Suprapubic skin (tissue), 4 donors: ENCODE measurements around the gene DDX56. TPM values are rescaled to one million over a fixed set of nuclear protein-coding genes. Genes with fewer than 3 reads are reported as not detected.

Experiments used
- DNase-seq, 2 donors: peaks; one replicate each; pipeline ENCODE4 v3.0.0-alpha.2; 2019; ENCODE audit warnings: low spot score in 2 of 2
- H3K27ac ChIP-seq: fragments of 200-600 bp; sonication (generic); one replicate; pipeline ENCODE4 v1.5.1; 2019
- H3K27me3 ChIP-seq: fragments of 200-600 bp; sonication (generic); one replicate; pipeline ENCODE4 v1.5.1; 2019
- H3K36me3 ChIP-seq: fragments of 200-600 bp; sonication (generic); one replicate; pipeline ENCODE4 v1.5.1; 2019
- H3K4me1 ChIP-seq: fragments of 200-600 bp; sonication (generic); one replicate; pipeline ENCODE4 v1.5.1; 2019
- H3K4me3 ChIP-seq: fragments of 200-600 bp; sonication (generic); one replicate; pipeline ENCODE4 v1.5.1; 2019; ENCODE audit warnings: mild to moderate bottlenecking
- H3K9me3 ChIP-seq: fragments of 200-600 bp; sonication (generic); one replicate; pipeline ENCODE4 v1.5.1; 2019
- CTCF ChIP-seq, 2 donors: fragments of 200-600 bp in 1 of 2; fragments of 450-650 bp in 1 of 2; sonication (generic) in 1 of 2; IDR thresholded peaks; one replicate each; pipeline ENCODE4 v1.5.1; 2016 to 2019; ENCODE audit warnings: antibody characterized with exemption in 2 of 2, mild to moderate bottlenecking in 1 of 2, moderate library complexity in 1 of 2
- EP300 ChIP-seq: sonication (generic); formaldehyde crosslinking; IDR thresholded peaks from one replicate; pipeline ENCODE4 v1.6.1; 2017; ENCODE audit warnings: antibody characterized with exemption
- POLR2A ChIP-seq, 2 donors: fragments of 450-650 bp; IDR thresholded peaks; one replicate each; pipeline ENCODE4 v1.6.1; 2017; ENCODE audit warnings: antibody characterized with exemption in 2 of 2, mild to moderate bottlenecking in 2 of 2, moderate library complexity in 2 of 2
- POLR2AphosphoS5 ChIP-seq, 3 donors: sonication (generic); formaldehyde crosslinking; IDR thresholded peaks; one replicate each; pipeline ENCODE4 v1.6.1; 2017; ENCODE audit warnings: antibody characterized with exemption in 3 of 3
- WGBS: methylation state at CpG from one replicate; pipeline ENCODE4 v1.1.5; 2018; 5-methylcytosine and 5-hydroxymethylcytosine counted together
- total RNA-seq, 4 donors: library from RNA; depleted of rRNA; stranded (reverse); fragments of >200 nt; gene quantifications; one replicate each; pipeline ENCODE4 v1.1.0, GENCODE V29; 2016

The DDX56 gene
- total RNA-seq, 4 donors from 2014 or later, result 58.3 to 109 (median 69.5) TPM

GRCh38 chr7:44581879-44582603, 8.3 kb upstream of the DDX56 start, which contains the start of gene TMED4:
TSS of gene TMED4 (minus strand) at chr7:44582231. CDS start at chr7:44582206, 25 bp downstream.
- WGBS, result 0% methylated on average over 22 of the region's 71 CpGs
- H3K27ac ChIP-seq, result peak within 1 kb of the TSS; percentile 94
- peaks cover 15% of the 10 kb centered on the region for H3K4me1 ChIP-seq
- TF ChIP-seq EP300 (no peak), CTCF (IDR thresholded peaks at IDR 0.05) (no peak), POLR2A (IDR thresholded peaks at IDR 0.05) (peak; percentile 30 to 62), POLR2AphosphoS5 (IDR thresholded peaks at IDR 0.05) (peak; percentile 12 to 65 (median 42))
- no peaks in the 10 kb centered on the region for H3K27me3 ChIP-seq
- H3K4me3 ChIP-seq, result peak within 1 kb of the TSS; percentile 77
- H3K36me3 ChIP-seq, result peaks cover 23% of the 10 kb centered on the region
- no peaks in the 10 kb centered on the region for H3K9me3 ChIP-seq
- peak; percentile 99 to 100 for DNase-seq

- peaks cover 23% of the 10 kb centered on the region for H3K36me3 ChIP-seq
- 17% methylated on average over 18 of the region's 30 CpGs for WGBS
- no peaks in the 10 kb centered on the region for H3K9me3 ChIP-seq
- peak overlapping the region; percentile 94 for H3K27ac ChIP-seq
- TF ChIP-seq EP300 (no peak), CTCF (IDR thresholded peaks at IDR 0.05) (no peak), POLR2A (IDR thresholded peaks at IDR 0.05) (no peak), POLR2AphosphoS5 (IDR thresholded peaks at IDR 0.05) (no peak)
- no peaks in the 10 kb centered on the region for H3K27me3 ChIP-seq
- H3K4me1 ChIP-seq, result peaks cover 15% of the 10 kb centered on the region
- DNase-seq, result peak in 1 of 2 donors; percentile 78
- peak overlapping the region; percentile 77 for H3K4me3 ChIP-seq
Measured at GRCh38 chr7:44580945-44581878, 7.5 kb upstream of the DDX56 start.

GRCh38 chr7:44576228-44576627, 2.5 kb upstream of the DDX56 start:
- WGBS, result 72% methylated on average over 2 of the region's 2 CpGs
- Histone ChIP-seq H3K9me3 (no peaks in the 10 kb centered on the region), H3K27ac (no peak overlapping the region), H3K4me1 (peaks cover 41% of the 10 kb centered on the region), H3K4me3 (no peak overlapping the region), H3K36me3 (peaks cover 44% of the 10 kb centered on the region), H3K27me3 (no peaks in the 10 kb centered on the region)
- DNase-seq, result no peak
- TF ChIP-seq POLR2A (IDR thresholded peaks at IDR 0.05) (no peak), POLR2AphosphoS5 (IDR thresholded peaks at IDR 0.05) (no peak), CTCF (IDR thresholded peaks at IDR 0.05) (no peak), EP300 (no peak)

- H3K4me1 ChIP-seq, result peaks cover 29% of the 10 kb centered on the region
- H3K27ac ChIP-seq, result no peak overlapping the region
- TF ChIP-seq EP300, result no peak
- no peak for TF ChIP-seq POLR2A (IDR thresholded peaks at IDR 0.05)
- no peak for TF ChIP-seq POLR2AphosphoS5 (IDR thresholded peaks at IDR 0.05)
- no peak for TF ChIP-seq CTCF (IDR thresholded peaks at IDR 0.05)
- H3K4me3 ChIP-seq, result no peak overlapping the region
- DNase-seq, result no peak
- H3K36me3 ChIP-seq, result peaks cover 54% of the 10 kb centered on the region
- H3K9me3 ChIP-seq, result no peaks in the 10 kb centered on the region
- H3K27me3 ChIP-seq, result no peaks in the 10 kb centered on the region
Measured at GRCh38 chr7:44575054-44575453, 1.3 kb upstream of the DDX56 start.
